GM12878 (cell line): ENCODE data around the gene IL23R. TPM values are rescaled to one million over a fixed set of nuclear protein-coding genes. Genes with fewer than 3 reads are reported as not detected.
A peak's percentile ranks its signal among the peaks of the same experiment; 100 is the strongest.

ENCODE experiments used
- ATAC-seq: fragments of 200-7000 bp; cut with Tn5 transposase; 3 replicates; pipeline ENCODE4 v1.9.1; 2020; ENCODE audit warnings: mild to moderate bottlenecking, moderate library complexity
- BruUV-seq: library from RNA; stranded (reverse); fragments of 400-500 nt; replicated peaks from 2 replicates; lab custom pipeline; 2021; lab: Mats Ljungman, UMichigan
- CTCF ChIA-PET: fragments of 300-600 bp; sonication (Branson Sonifier 250); formaldehyde crosslinking; extraction: SDS; loops from one replicate; lab custom pipeline; 2021; ENCODE audit warnings: inconsistent platforms; lab: Yijun Ruan, JAX
- POLR2A ChIA-PET: fragments of 350-600 bp; formaldehyde crosslinking; extraction: SDS; loops from one replicate; lab custom pipeline; 2021; ENCODE audit warnings: inconsistent platforms; lab: Charles Lee
- RAD21 ChIA-PET: fragments of 300-600 bp; sonication (Branson Sonifier 250); formaldehyde crosslinking; loops from one replicate; lab custom pipeline; 2023; ENCODE audit warnings: antibody characterized with exemption; ENCODE audit not compliant: unreplicated experiment; lab: Charles Lee
- SMC1A ChIA-PET: fragments of 300-600 bp; sonication (Branson Sonifier 250); formaldehyde crosslinking; loops from one replicate; lab custom pipeline; 2023; ENCODE audit not compliant: unreplicated experiment, uncharacterized antibody; lab: Charles Lee
- DNase-seq: peaks from one replicate; pipeline ENCODE4 v3.0.0-alpha.2; 2011; ENCODE audit warnings: low read depth, low spot score
- FAIRE-seq: peaks from 3 replicates; lab custom pipeline; 2011; peaks lifted over from hg19 to GRCh38; lab: Jason Lieb, UNC
- H2AFZ ChIP-seq: 2 replicates; pipeline ENCODE4 v1.6.0; 2011; ENCODE audit warnings: low read depth, low read length, control low read depth; ENCODE audit not compliant: control insufficient read depth
- H3K27ac ChIP-seq: 2 replicates; pipeline ENCODE4 v1.5.1; 2011; ENCODE audit warnings: control low read depth; ENCODE audit not compliant: control insufficient read depth, insufficient read depth
- H3K27me3 ChIP-seq, 2 experiments: replicated peaks in 1 of 2; 2 replicates each; pipeline versions ENCODE4 v1.6.0 to v1.6.1; 2011; ENCODE audit warnings: low read length in 1 of 2; ENCODE audit not compliant: control insufficient read depth in 2 of 2, insufficient read depth in 2 of 2
- H3K36me3 ChIP-seq, 2 experiments: 2 replicates each; pipeline ENCODE4 v1.5.1; 2011; ENCODE audit warnings: low read length in 1 of 2; ENCODE audit not compliant: control insufficient read depth in 2 of 2, insufficient read depth in 2 of 2
- H3K4me1 ChIP-seq: 2 replicates; pipeline ENCODE4 v1.6.1; 2011; ENCODE audit warnings: mild to moderate bottlenecking, low read length, moderate library complexity, mixed read lengths; ENCODE audit not compliant: control insufficient read depth, insufficient read depth
- H3K4me2 ChIP-seq: 2 replicates; pipeline ENCODE4 v1.6.0; 2011; ENCODE audit warnings: control low read depth; ENCODE audit not compliant: control insufficient read depth, insufficient read depth
- H3K4me3 ChIP-seq: fragments of 200-600 bp; sonication (generic); 2 replicates; pipeline ENCODE4 v1.5.1; 2016
- H3K79me2 ChIP-seq: 2 replicates; pipeline ENCODE4 v1.6.0; 2011; ENCODE audit warnings: low read length; ENCODE audit not compliant: control insufficient read depth, insufficient read depth
- H3K9ac ChIP-seq: 2 replicates; pipeline ENCODE4 v1.8.0; 2011; ENCODE audit warnings: low read length, control low read depth, mixed read lengths; ENCODE audit not compliant: control insufficient read depth, insufficient read depth
- H3K9me3 ChIP-seq: replicated peaks from 3 replicates; pipeline ENCODE4 v1.5.1; 2011; ENCODE audit warnings: mild to moderate bottlenecking, low read length; ENCODE audit not compliant: control insufficient read depth, insufficient read depth
- H4K20me1 ChIP-seq: 2 replicates; pipeline ENCODE4 v1.6.0; 2011; ENCODE audit not compliant: control insufficient read depth, insufficient read depth
- ATF3 ChIP-seq: IDR thresholded peaks from 2 replicates; pipeline ENCODE4 v1.6.1; 2011; ENCODE audit warnings: low read depth, mild to moderate bottlenecking, low read length, moderate library complexity, borderline replicate concordance; ENCODE audit errors: extremely low read depth
- BCL11A ChIP-seq: IDR thresholded peaks from 2 replicates; pipeline ENCODE4 v1.6.1; 2011; ENCODE audit warnings: low read depth, low read length
- BHLHE40 ChIP-seq, 2 experiments: fragments of 450-650 bp in 1 of 2; IDR thresholded peaks; 2 replicates each; pipeline ENCODE4 v1.6.1; 2011 to 2017; ENCODE audit warnings: low read depth in 2 of 2, borderline replicate concordance in 1 of 2, improper control_type of control experiment in 1 of 2, low read length in 1 of 2, mild to moderate bottlenecking in 1 of 2
- BMI1 ChIP-seq: fragments of 450-650 bp; IDR thresholded peaks from 2 replicates; pipeline ENCODE4 v1.6.1; 2016; ENCODE audit warnings: mild to moderate bottlenecking, moderate library complexity, borderline replicate concordance
- GABPA ChIP-seq: IDR thresholded peaks from 2 replicates; pipeline ENCODE4 v1.6.1; 2014; ENCODE audit warnings: antibody characterized with exemption, low read depth, mild to moderate bottlenecking, inconsistent platforms
- GATAD2B ChIP-seq: fragments of 450-650 bp; conservative IDR thresholded peaks from 2 replicates; pipeline ENCODE4 v1.6.1; 2017; ENCODE audit warnings: low read depth, mild to moderate bottlenecking, moderate library complexity
- MXI1 ChIP-seq: fragments of 150-350 bp; IDR thresholded peaks from 2 replicates; pipeline ENCODE4 v1.6.1; 2011; ENCODE audit warnings: low read depth, mild to moderate bottlenecking, inconsistent platforms, low read length, improper control_type of control experiment
- NBN ChIP-seq: fragments of 450-650 bp; IDR thresholded peaks from 2 replicates; pipeline ENCODE4 v1.6.1; 2016
- NRF1 ChIP-seq: conservative IDR thresholded peaks from 2 replicates; pipeline ENCODE4 v1.6.1; 2011; ENCODE audit warnings: mild to moderate bottlenecking, low read depth, low read length, improper control_type of control experiment
- RFX5 ChIP-seq: IDR thresholded peaks from 2 replicates; pipeline ENCODE4 v1.6.1; 2011; ENCODE audit warnings: low read depth, low read length, improper control_type of control experiment
- RUNX3 ChIP-seq: IDR thresholded peaks from 2 replicates; pipeline ENCODE4 v1.6.1; 2012; ENCODE audit warnings: low read length, inconsistent platforms
- SKIL ChIP-seq: fragments of 450-650 bp; IDR thresholded peaks from 2 replicates; pipeline ENCODE4 v1.6.1; 2017; ENCODE audit warnings: mild to moderate bottlenecking, low read depth, inconsistent platforms; ENCODE audit not compliant: poor library complexity, severe bottlenecking
- TBL1XR1 ChIP-seq: IDR thresholded peaks from 2 replicates; pipeline ENCODE4 v1.6.1; 2012; ENCODE audit warnings: low read depth, low read length, improper control_type of control experiment
- ZNF592 ChIP-seq: fragments of 450-650 bp; IDR thresholded peaks from 2 replicates; pipeline ENCODE4 v1.6.1; 2017; ENCODE audit warnings: mild to moderate bottlenecking, moderate library complexity
- ZZZ3 ChIP-seq: IDR thresholded peaks from 2 replicates; pipeline ENCODE4 v1.6.1; 2011; ENCODE audit warnings: low read depth; ENCODE audit not compliant: control insufficient read depth, insufficient read length
- WGBS: methylation state at CpG from one replicate; pipeline ENCODE4 v1.1.6; 2016; ENCODE audit warnings: low lambda C conversion rate; ENCODE audit not compliant: insufficient replicate concordance, insufficient coverage; ENCODE audit errors: missing lambda C conversion rate; 5-methylcytosine and 5-hydroxymethylcytosine counted together
- in situ Hi-C: fragments of 300-500 bp; cut with MboI; formaldehyde crosslinking; loops from 9 replicates; pipeline ENCODE4 v1.14.3; 2018; ENCODE audit warnings: mixed read lengths
- intact Hi-C: fragments of 100-400 bp; cut with micrococcal nuclease; formaldehyde crosslinking; loops from one replicate; pipeline ENCODE4 v1.14.2; 2022; ENCODE audit not compliant: unreplicated experiment
- polyA plus RNA-seq, 11 experiments: library from polyadenylated mRNA; depleted of rRNA in 4 of 11; unstranded in 6 of 11; stranded (reverse) in 5 of 11; fragments of >200 nt; fragmentation: Nextera tagmentation in 4 of 11; fragmentation: Illumina TruSeq in 1 of 11; extraction: Ambion mirVana in 4 of 11; extraction: Trizol in 1 of 11; gene quantifications; 1 replicate in 1 of 11; 2 replicates in 10 of 11; pipeline versions ENCODE4 v1.2.1 to v1.2.3, GENCODE V29; 2011 to 2016; ENCODE audit warnings: inconsistent platforms in 2 of 11, missing spikeins in 2 of 11, low read depth in 1 of 11
- total RNA-seq, 4 experiments: library from RNA; depleted of rRNA in 3 of 4; stranded (reverse); fragments of >200 nt in 3 of 4; fragmentation: Illumina TruSeq in 1 of 4; extraction: Trizol in 1 of 4; gene quantifications; 2 replicates each; pipeline versions ENCODE4 v1.2.1 to v1.2.3, GENCODE V29; 2013 to 2021

IL23R gene
- total and polyA plus RNA-seq, 10 of the 15 experiments (the other 5 are each of a cell fraction or from before 2014, with no cell fraction given): 0.16 to 6.4 (median 0.59) TPM

- TF ChIP-seq BCL11A: no peak
- TF ChIP-seq GABPA: no peak
- 0 out of 2 replicates have a peak, but pooled peaks have one; percentile 15 for TF ChIP-seq RUNX3
- TF ChIP-seq ZZZ3: no peak
Measured at GRCh38 chr1:67193704-67194103, 27.4 kb downstream of the IL23R start (continued).

- Histone ChIP-seq H4K20me1 (no peaks in the 10 kb centered on the region), H3K27ac (no peak overlapping the region), H3K79me2 (no peaks in the 10 kb centered on the region), H3K4me2 (peak overlapping the region; percentile 22; the same call in 1 of the 2 replicates), H3K9me3 (no peaks in the 10 kb centered on the region; the same call in 2 of the 3 replicates), H3K36me3 (no peaks in the 10 kb centered on the region), H3K4me1 (peaks cover 20% of the 10 kb centered on the region), H3K27me3 (no peaks in the 10 kb centered on the region), H3K9ac (no peak overlapping the region), H3K4me3 (no peak overlapping the region), H2AFZ (no peak overlapping the region)
- intact Hi-C loops: loop anchor here (2.0 kb wide), 1 partner anchor 24 kb away; no protein-coding TSS in a partner anchor
- in situ Hi-C loops: no loop called here
- ChIA-PET POLR2A (interaction anchor here (3.0 kb wide), 1 partner anchor 27 kb away, joined by 14 read pairs; the partner anchor contains the start of gene IL23R), CTCF (interaction anchor here (0.6 to 1.6 kb wide), 5 partner anchors 10 to 363 kb away, joined by 3 to 7 read pairs (median 3); no protein-coding TSS in a partner anchor), SMC1A (interaction anchor here (2.5 to 5.2 kb wide), 3 partner anchors 18 to 45 kb away, joined by 16 to 62 read pairs (median 40); partner anchors contain the start of gene IL23R), RAD21 (interaction anchor here (0.9 to 1.6 kb wide), 3 partner anchors 16 to 27 kb away, joined by 3 to 9 read pairs (median 4); no protein-coding TSS in a partner anchor)
- DNase-seq (peak; percentile 67), ATAC-seq (peak; percentile 75), FAIRE-seq (no peak)
- WGBS: 44% methylated on average over 2 of the region's 2 CpGs
- no TSS peak for BruUV-seq
- TF ChIP-seq ZNF592: peak; percentile 47; the same call in 1 of the 2 replicates
- no peak for TF ChIP-seq NRF1
- TF ChIP-seq SKIL: peak; percentile 78
- no peak for TF ChIP-seq ATF3
- TF ChIP-seq GATAD2B: no peak; the same call in 1 of the 2 replicates
- TF ChIP-seq TBL1XR1: peak; percentile 65
- peak; percentile 99 for TF ChIP-seq BMI1
- TF ChIP-seq MXI1: 0 out of 2 replicates have a peak, but pooled peaks have one; percentile 60
- TF ChIP-seq RFX5: no peak
- peak; percentile 99 for TF ChIP-seq RUNX3
- TF ChIP-seq NBN: peak; percentile 62
- peak; percentile 43 to 67; a peak in 2 of 4 replicates for TF ChIP-seq BHLHE40 (IDR thresholded peaks at IDR 0.05; ENCODE audit: borderline replicate concordance in 1 of 2, low read depth in 2 of 2, low read length in 1 of 2)
Measured at GRCh38 chr1:67194209-67194863, 28.1 kb downstream of the IL23R start.
